ENCODE data around the gene C1orf159. TPM values are rescaled to one million over a fixed set of nuclear protein-coding genes. Genes with fewer than 3 reads are reported as not detected.

C1orf159 gene
- total RNA-seq (21.8 and 36.2 TPM in 2 replicates), polyA plus RNA-seq (17.7 and 21.7 TPM in 2 replicates)

- H3K36me3 ChIP-seq: no peaks in the 10 kb centered on the region
- peak within 1 kb of the TSS; percentile 65 for H3K4me3 ChIP-seq
- TF ChIP-seq CTCF (IDR thresholded peaks at IDR 0.05; ENCODE audit: low read depth, low read length): no peak
- peak; percentile 99 for DNase-seq (ENCODE audit: low read depth in 1 of 2, low spot score in 1 of 2)
- H3K27ac ChIP-seq: no peak within 1 kb of the TSS
- H3K4me1 ChIP-seq (ENCODE audit: low read depth): no peaks in the 10 kb centered on the region
- no peaks in the 10 kb centered on the region for H3K9me3 ChIP-seq (ENCODE audit: low read depth)
- peaks cover 42% of the 10 kb centered on the region for H3K27me3 ChIP-seq
Measured at GRCh38 chr1:1115786-1116700, at the start of gene C1orf159. C1orf159 (minus strand) TSS chr1:1116089; CDS start chr1:1091543, 24,546 bp downstream.

GRCh38 chr1:1165485-1165884 is 49.6 kb upstream of the C1orf159 start:
- Histone ChIP-seq H3K9me3 (ENCODE audit: low read depth) (no peaks in the 10 kb centered on the region), H3K27me3 (peaks cover 13% of the 10 kb centered on the region), H3K27ac (no peak overlapping the region), H3K4me1 (ENCODE audit: low read depth) (no peaks in the 10 kb centered on the region), H3K4me3 (no peak overlapping the region), H3K36me3 (no peaks in the 10 kb centered on the region)
- TF ChIP-seq CTCF (IDR thresholded peaks at IDR 0.05; ENCODE audit: low read depth, low read length): no peak
- no peak for DNase-seq (ENCODE audit: low read depth in 1 of 2, low spot score in 1 of 2)

DNA sequence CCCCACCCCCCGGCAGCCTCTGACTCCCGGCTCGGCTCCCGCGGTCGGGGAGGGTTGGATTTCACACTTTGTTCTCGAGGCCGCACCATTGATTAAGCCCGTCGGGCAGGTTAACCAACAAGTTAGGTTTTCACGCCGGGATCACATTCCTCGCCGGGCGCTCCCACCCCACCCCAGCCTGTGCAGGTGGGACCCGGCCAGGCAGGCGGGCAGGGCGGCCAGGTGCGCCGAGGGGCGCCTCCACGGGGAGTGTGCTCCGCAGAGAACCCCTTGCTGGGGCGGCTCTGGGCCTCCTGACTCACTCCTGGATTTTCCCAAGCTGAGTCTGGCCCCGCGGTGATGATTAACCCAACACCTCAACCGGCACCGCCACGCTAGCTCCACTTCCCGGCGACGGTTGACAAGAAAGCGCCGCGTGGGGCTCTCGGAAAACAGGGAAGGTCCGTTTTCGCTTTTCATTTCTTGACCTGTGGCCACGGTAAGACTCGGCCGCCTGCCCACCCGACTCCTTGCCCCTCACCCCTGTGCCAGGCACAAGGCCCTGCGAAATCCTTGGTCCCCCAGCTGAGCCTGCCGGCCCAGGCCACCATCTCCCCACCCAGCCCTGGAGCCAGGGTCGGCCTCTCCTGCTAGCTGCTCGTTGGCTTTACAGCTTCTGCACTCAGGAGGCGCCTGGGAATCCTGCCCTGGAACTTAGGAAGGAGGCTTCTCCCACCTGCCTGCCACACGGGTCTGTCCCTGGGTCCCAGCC is 49.0 kb upstream of the C1orf159 start:
- Histone ChIP-seq H3K4me1 (ENCODE audit: low read depth) (no peaks in the 10 kb centered on the region), H3K36me3 (no peaks in the 10 kb centered on the region), H3K27me3 (peaks cover 13% of the 10 kb centered on the region), H3K27ac (no peak overlapping the region), H3K4me3 (no peak overlapping the region), H3K9me3 (ENCODE audit: low read depth) (no peaks in the 10 kb centered on the region)
- DNase-seq (ENCODE audit: low read depth in 1 of 2, low spot score in 1 of 2): no peak
- TF ChIP-seq CTCF (IDR thresholded peaks at IDR 0.05; ENCODE audit: low read depth, low read length): no peak

GRCh38 chr1:1164361-1164700 is 48.4 kb upstream of the C1orf159 start:
- H3K27ac ChIP-seq: no peak overlapping the region
- H3K27me3 ChIP-seq: peaks cover 13% of the 10 kb centered on the region
- H3K4me3 ChIP-seq: no peak overlapping the region

More at GRCh38 chr1:1164361-1164700, 48.4 kb upstream of the C1orf159 start:
- Histone ChIP-seq H3K4me1 (ENCODE audit: low read depth) (no peaks in the 10 kb centered on the region), H3K36me3 (no peaks in the 10 kb centered on the region), H3K9me3 (ENCODE audit: low read depth) (no peaks in the 10 kb centered on the region)
- DNase-seq (ENCODE audit: low read depth in 1 of 2, low spot score in 1 of 2): no peak
- TF ChIP-seq CTCF (IDR thresholded peaks at IDR 0.05; ENCODE audit: low read depth, low read length): no peak
